Dermis microvascular lymphatic vessel endothelial cell (primary cell): Measurements from ENCODE around the gene NRSN2. TPM values are rescaled to one million over a fixed set of nuclear protein-coding genes. Genes with fewer than 3 reads are reported as not detected.
"Not testable (repeated sequence)": the region's sequence is repeated elsewhere in the genome, so short reads cannot be mapped to it uniquely, and the experiment has no call there.

Experiments
- DNase-seq, 2 donors: peaks; one replicate each; pipeline versions ENCODE4 v3.0.0 to v3.0.0-alpha.2; 2010; ENCODE audit warnings: low read depth in 2 of 2
- total RNA-seq: library from RNA; depleted of rRNA; stranded (reverse); fragments of >200 nt; gene quantifications from 2 replicates; pipeline ENCODE4 v1.2.1, GENCODE V29; 2014

NRSN2 gene
- total RNA-seq, 1 donor from 2014 or later: 10.5 TPM

DNA sequence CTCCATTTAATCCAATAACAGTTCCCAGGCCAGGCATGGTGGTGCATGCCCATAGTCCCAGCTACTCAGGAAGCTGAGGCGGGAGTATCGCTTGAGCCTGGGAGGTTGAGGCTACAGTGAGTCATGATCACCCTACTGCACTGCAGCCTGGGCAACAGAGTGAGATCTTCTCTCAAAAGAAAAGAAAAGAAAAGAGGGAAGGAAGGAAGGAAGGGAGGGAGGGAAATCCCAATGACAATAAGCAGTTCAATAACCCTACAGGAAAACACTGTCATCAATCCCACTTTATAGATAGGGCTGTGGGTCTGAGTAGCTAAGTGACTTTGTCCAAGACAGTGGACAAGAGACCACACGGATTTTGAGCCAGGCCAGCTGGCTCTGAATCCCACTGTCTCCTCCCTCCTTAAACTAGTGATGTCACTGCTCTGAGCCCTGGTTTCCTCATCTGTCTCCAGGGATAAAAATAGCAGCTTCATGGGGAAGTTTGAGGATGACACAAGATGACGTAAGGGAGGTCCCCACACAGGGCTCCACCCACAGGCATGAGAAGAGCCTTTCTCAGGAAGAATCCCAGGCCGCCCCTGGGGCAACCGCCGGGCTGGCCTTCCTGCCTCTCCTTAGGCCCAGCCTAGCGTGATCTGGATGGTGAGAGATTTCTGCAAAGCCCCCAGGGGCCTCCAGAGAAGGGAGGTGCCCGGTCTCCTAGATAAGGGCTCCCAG is 26.4 kb downstream of the NRSN2 start:
- peak; percentile 76 to 89 for DNase-seq

DNA sequence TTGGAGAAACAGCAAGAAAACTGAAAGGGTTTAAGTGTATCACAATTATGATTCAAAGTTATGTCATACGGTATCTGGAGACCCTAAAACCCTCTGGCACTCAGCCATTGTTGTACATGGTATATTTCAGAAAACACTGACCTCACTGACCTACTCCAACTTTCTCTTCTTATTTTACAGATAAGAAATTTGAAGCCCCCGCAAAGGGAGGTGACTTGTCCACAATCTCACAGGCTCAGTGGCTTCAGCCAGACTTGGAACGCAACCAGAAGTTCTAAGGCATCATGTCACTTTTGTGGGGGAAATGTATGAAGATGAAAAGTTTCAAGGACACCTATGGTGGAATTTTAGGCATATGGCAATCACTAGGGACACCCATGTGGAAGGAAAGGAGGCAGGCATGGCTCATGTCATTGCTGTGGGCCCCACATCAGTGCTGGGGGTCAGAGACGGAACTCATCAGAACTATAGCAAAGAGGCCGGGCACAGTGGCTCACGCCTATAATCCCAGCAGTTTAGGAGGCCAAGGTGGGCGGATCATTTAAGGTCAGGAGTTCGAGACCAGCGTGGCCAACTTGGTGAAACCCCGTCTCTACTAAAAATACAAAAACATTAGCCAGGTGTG is 28.5 kb downstream of the NRSN2 start:
- no peak for DNase-seq

DNA sequence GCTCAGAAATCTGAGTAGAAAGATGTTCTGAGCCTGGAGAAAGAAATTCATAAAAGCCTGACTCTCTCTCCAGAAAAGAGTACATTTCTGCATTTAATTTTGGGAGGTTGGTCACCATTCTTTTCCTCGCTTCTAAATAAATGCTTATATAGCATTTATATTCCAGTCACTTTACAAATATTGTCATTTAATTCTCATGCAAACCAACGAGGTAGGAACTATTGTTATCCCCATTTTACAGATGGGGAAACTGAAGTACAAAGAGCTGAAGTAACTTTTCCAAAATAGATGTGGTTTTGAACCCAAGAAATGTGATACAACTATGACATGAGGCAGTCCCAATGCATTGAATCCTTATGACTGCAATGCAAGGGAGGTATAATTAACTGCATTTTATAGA is 29.2 kb downstream of the NRSN2 start:
- no peak for DNase-seq

DNA sequence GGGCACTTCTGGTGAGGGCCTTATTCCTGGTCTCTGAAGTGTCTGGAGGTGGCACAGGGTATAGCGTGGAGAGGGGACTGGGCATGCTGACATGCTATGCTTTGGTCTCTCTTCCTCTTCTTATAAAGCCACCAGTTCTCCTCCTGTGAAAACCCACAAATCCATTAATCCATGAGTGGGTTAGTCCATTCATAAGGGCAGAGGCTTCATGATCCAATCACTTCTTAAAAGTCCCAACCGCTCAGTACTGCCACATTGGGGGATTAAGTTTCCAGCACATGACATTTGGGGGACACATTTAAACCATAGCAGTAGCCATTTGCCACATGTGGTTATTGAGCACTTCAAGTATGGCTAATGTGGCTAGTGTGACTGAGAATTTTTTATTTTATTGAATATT is 29.8 kb downstream of the NRSN2 start:
- DNase-seq: no peak

DNA sequence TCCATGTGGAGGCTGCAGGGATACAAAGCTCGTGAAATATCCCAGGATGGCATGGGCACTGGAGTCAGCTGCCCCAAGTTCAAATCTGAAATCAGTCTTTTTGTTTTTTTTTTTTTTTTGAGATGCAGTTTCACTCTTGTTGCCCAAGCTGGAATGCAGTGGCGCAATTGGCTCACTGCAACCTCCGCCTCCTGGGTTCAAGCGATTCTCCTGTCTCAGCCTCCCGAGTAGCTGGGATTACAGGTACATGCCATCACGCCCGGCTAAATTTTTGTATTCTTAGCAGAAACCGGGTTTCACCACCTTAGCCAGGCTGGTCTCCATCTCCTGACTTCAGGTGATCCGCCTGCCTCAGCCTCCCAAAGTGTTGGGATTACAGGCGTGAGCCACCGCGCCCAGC is 30.7 kb downstream of the NRSN2 start:
- DNase-seq: not testable (repeated sequence)

DNA sequence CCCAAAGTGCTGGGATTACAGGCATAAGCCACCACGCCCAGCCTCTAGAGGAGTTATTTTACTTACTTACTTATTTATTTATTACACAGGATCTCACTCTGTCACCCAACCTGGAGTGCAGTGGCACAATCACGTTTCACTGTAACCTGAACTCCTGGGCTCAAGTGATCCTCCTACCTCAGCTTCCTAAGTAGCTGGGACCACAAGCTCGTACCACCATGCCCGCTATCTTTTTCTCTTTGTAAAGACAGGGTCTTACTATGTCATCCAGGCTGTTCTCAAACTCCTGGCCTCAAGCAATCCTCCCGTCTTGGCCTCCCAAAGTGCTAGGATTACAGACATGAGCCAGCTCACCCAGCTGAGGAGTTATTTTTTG is 32.0 kb downstream of the NRSN2 start:
- DNase-seq: no peak

DNA sequence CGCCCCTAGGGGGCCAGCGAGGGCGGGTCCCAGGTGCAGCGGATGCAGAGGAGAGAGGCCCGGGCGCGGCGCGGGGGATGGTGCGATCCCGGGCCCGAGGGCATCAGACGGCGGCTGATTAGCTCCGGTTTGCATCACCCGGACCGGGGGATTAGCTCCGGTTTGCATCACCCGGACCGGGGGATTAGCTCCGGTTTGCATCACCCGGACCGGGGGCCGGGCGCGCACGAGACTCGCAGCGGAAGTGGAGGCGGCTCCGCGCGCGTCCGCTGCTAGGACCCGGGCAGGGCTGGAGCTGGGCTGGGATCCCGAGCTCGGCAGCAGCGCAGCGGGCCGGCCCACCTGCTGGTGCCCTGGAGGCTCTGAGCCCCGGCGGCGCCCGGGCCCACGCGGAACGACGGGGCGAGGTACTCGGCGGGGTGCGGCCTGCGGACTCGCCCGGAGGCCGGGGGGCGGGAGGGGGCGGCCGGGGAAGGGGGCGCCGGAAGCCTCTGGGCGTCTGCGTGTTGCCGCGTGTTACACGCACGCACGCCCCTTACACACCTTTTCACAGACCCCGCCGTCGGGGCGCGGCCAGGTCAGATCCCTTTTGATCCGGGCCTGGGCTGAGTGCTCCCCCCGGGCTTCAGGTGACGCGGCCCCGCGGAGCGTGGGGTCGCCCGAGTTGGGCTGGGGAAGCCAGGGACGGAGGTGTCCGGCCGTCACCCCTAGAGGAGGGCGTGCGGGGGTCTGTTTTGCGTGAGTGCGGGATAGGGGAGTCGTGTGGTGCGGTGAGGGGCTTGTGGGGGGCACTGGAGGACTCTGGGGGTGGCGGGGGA is 34.1 kb downstream of the NRSN2 start:
- peak in 1 of 2 donors; percentile 59 for DNase-seq

DNA sequence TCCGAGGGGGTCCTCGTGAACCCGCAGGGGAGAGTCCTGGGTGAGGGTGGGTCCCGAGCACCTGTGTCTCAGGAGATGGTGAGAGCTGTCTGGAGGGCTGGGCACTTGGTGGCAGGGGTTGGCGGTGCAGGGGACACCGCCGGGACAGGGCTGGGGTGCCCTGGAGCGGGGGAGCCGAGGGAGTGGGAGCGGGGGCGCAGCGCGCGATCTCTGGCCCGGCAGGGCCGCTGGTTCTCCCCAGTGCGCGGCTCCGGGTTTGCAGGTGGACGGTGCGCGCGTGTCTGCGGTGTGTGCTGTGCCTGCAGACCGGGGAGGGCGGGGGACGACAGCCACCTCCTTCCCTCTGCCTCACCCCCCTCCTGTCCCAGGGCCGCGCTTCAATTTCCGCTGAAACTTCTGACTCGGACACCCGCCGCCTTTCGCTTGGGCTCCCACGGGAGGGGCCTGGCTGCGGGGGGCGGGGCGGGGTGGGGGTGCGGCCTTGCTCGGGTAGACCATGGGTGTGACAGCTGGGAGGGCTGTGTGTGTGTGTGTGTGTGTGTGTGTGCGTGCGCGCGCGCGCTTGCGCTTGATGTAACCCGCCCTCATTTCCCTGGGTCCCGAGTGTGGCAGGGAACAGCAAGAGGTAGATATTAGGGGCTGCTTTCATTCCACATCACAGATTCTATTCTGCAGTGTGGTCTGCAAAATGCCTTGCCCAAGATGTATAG is 34.8 kb downstream of the NRSN2 start:
- DNase-seq: peak; percentile 60 to 80

DNA sequence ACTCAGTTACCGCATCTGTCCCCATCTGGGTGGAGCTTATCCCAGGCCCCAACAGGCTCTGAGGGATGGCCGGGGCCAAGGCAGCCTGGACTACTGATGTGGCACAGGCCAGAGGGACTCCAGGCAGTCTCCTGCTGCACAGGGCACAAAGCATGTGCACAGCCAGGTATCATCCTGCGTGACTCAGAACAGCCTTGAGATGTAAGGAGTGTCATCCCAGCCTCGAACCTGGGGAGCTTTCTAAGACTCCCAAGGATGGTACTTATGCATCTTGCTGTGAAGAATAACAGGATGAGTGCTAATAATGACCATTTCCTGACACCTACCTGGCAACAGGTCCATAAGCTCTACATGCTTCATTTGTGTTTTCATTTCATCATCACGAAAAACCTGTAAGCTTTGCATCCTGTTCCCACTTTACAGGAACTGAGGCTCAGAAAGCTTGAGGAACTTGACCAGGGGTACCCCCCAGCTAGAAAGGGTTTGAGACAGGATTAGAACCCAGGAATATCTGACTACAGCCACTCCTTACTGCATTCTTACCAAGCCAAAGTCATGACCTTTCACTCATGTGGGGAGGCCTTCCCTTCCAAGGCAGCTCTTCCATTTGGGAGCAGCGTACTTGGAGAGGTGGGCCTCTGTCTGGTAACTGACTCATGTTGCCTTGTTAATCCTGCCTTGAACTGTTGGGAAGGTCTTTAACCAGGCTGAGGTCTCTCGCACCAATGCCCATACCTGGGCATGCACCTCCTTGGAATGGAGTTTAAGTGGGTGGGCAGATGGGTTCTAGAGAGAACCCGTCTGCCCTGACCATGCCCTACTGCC is 35.6 kb downstream of the NRSN2 start:
- no peak for DNase-seq

DNA sequence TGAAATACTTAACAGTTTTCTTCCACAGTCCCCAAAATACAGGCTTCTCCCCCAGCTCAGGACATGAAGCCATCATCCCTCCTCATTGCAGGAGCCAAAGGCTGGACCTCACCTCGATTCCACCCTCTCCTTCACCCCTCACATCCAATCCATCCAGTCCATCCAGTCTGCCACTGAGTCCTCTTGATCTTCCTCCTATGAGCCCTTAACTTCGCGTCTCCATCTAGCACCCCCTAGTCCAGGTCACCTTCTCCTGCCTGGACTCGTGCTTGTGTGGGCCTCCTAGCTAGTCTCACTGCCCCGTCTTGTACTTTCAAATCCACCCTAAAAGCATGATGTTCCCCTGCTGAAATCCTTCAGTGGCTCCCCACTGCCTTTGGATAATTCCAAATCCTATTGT is 37.0 kb downstream of the NRSN2 start:
- DNase-seq: no peak

DNA sequence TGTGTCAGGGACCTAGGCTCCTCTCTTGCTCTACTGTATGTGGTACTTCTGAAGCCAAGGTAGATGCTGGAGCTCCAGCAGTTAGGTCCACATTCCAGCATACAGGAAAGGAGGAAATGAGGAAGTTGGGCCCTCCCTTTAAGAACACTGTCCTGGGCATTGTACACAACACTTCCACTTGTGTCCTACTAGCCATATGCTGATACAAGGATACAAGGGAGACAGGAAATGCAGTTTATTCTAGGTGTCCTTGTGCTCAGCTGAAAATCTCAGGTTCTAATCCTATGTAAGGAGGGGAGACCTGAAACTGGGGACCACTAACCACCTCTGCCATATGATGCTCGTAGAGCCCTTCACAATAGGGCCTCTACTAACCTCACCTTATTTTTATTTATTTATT is 37.8 kb downstream of the NRSN2 start:
- DNase-seq: no peak

DNA sequence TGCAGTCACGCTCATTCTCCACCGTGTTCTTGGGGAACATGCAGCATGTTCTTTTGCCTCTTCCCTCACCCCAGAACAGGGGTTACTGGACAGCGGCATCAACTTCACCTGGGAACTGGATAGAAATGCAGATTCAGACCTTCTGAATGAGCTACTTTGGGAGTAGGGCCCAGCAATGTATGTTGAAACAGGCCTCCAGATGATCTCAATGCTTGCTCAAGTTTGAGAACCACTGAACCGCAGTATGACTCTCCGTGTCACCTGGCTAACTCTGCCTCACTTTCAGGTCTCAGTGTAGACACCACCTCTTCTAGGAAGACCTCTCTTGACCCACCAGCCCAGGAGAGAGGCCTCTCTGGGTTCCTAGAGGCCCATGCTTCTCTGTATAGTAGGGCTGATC is 38.5 kb downstream of the NRSN2 start:
- no peak for DNase-seq

DNA sequence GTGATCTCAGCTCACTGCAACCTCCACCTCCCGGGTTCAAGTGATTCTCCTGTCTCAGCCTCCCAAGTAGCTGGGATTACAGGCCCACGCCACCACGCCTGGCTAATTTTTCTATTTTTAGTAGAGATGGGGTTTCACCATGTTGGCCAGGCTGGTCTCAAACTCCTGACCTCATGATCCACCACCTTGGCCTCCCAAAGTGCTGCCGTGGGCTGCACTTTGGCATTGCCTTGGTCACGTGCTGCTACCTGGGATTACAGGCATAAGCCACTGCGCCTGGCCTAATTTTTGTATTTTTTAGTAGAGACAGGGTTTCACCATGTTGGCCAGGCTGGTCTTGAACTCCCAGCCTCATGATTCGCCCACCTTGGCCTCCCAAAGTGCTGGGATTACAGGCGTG is 39.7 kb downstream of the NRSN2 start:
- not testable (repeated sequence) for DNase-seq

DNA sequence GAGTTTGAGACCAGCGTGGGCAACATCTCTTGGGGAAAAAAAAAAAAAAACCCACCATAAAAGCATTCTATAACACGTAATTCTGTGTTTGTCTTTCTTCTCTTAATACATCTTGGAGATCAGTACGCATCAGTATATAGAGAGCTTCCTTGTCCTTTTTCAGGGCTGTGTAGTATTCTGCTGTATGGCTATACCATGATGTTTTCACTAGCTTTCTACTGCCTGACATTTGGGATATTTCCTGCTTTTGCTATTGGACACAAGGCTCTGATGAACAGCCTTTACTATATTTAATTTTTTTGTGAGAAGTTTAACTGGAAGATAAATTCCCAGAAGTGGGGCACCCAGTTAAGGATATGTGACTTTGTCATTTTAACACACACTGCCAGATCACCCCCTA is 40.6 kb downstream of the NRSN2 start:
- DNase-seq: no peak

DNA sequence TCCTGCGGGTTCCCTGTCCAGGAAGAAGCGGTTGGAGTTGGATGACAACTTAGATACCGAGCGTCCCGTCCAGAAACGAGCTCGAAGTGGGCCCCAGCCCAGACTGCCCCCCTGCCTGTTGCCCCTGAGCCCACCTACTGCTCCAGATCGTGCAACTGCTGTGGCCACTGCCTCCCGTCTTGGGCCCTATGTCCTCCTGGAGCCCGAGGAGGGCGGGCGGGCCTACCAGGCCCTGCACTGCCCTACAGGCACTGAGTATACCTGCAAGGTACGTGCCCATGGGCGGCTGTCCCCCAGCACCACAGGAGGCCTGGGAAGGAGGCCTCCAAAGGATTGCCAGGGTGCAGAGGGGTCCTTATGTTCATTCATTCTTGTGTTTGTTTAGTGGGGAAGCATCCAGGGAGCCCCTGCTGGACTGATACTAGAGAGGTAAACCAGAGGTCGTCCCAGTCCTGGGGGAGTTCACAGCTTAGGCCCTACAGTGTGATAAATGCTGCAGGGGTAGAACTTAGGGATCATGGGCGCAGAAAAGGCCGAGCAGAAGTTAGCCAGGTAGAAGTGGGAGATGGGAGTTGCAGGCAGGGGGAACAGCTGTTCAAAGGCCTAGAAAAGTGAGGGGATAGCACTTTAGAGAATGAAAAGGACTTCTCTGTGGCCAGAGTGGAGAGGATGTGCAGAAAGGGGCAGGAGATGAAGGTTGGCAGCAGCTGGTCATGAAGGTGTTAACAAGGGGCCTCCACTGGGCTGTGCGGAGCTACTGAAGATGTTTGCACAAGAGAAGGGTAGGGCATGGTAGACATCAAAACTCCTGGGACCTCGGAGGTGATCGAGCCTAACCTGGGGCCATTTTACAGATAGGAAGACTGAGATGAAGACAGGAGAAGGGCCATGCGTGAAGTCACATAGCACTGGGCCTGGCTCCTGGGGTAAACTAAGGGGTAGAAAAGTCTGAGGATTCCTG is 41.4 kb downstream of the NRSN2 start:
- DNase-seq: no peak

DNA sequence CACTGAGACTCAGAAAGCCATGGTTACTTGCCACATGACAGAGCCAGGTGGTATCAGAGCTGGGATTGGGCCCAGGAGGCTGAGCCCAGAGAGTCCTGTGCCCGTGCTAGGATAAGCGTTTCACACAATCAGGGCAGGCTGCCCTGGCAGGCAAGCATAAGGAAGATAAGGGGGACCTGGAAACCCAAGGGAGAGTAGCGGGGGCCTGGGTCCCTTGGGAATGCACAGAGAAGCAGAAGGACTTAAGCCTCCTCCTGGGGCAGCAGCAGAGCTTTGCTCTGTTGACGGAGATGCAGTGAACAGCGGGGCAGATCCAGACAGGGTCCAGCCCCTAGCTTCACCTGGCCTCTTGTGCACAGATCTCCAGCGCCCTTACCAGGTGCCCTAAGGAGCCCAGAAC is 42.3 kb downstream of the NRSN2 start:
- no peak for DNase-seq

DNA sequence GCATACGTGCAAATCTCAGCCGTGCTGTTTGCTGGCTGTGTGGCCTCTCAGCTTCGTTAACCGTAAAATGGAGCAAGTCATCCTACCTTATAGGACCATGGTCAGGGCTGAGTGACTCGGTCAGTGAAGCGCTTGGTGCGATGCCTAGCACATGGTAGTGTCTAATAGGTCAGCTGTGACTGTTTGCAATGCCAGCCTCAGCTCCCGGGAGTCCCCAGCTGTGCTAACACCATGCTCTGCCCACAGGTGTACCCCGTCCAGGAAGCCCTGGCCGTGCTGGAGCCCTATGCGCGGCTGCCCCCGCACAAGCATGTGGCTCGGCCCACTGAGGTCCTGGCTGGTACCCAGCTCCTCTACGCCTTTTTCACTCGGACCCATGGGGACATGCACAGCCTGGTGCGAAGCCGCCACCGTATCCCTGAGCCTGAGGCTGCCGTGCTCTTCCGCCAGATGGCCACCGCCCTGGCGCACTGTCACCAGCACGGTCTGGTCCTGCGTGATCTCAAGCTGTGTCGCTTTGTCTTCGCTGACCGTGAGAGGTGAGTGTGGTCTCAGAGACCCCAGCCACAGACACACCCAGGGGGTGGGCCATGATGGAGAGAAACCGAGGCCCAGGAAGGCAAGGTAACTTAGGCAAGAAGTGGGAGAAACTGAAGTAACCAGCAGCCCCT is 44.3 kb downstream of the NRSN2 start:
- DNase-seq: no peak

DNA sequence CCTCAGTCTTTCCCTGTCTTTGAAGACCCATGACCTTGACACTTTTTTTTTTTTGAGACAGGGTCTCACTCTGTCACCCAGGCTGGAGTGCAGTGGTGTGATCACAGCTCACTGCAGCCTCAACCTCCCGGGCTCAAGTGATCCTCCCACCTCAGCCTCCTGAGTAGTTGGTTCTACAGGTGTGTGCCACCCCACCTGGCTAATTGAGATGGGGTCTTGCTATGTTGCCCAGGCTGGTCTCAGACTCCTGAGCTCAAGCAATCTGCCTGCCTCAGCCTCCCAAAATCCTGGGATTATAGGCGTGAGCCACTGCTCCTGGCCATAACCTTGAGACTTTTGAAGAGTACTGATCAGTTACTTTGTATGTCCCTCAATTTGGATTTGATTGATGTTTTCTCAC is 46.4 kb downstream of the NRSN2 start:
- DNase-seq: not testable (repeated sequence)

DNA sequence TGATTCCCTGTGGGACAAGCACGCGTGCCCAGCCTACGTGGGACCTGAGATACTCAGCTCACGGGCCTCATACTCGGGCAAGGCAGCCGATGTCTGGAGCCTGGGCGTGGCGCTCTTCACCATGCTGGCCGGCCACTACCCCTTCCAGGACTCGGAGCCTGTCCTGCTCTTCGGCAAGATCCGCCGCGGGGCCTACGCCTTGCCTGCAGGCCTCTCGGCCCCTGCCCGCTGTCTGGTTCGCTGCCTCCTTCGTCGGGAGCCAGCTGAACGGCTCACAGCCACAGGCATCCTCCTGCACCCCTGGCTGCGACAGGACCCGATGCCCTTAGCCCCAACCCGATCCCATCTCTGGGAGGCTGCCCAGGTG is 49.3 kb downstream of the NRSN2 start:
- DNase-seq: no peak
